ACHN (cell line): Measurements from ENCODE around the gene NKAIN4.

Experiments used
- DNase-seq: peaks from one replicate; pipeline ENCODE4 v3.0.0-alpha.2; 2015
- in situ Hi-C: cut with HindIII; loops from 2 replicates; pipeline ENCODE4 v1.10.0; 2017; ENCODE audit warnings: low sequenced_read_pairs, low pct_ligation_motif_present, low pct_unique_long_range_greater_than_20kb

NKAIN4 gene

DNA sequence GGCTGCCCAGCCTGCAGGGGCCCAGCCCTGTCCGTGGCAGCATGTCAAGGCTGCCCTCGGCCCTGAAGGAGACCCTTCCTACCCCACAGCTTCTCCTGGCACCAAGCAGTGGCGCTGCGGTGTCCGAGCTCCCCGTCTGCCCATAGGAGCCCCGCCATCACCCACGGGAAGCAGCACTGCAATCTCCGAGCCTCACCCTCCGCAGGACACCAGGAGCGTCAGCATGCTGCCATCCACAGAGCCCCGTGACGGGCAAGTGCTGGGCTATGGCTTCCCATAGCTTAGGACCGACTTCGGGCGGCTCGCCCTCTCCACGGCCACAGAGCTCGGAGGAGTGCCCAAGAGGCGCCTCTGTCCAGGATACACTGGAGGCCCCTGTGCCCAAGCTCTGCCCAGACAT lies 63.4 kb downstream of the NKAIN4 start:
- DNase-seq, result no peak
- in situ Hi-C loops, result loop anchor here (10.0 kb wide), 1 partner anchor 126 kb away; no protein-coding TSS in a partner anchor
